Measurements from ENCODE around the gene CX3CL1. TPM values are rescaled to one million over a fixed set of nuclear protein-coding genes. Genes with fewer than 3 reads are reported as not detected.
"Not testable (repeated sequence)": the region's sequence is repeated elsewhere in the genome, so short reads cannot be mapped to it uniquely, and the experiment has no call there.

Gene CX3CL1
- total RNA-seq, 4 donors from 2014 or later: 12.8 to 25.1 (median 13.6) TPM

GRCh38 chr16:57395026-57395425 is 22.7 kb downstream of the CX3CL1 start:
- no peaks in the 10 kb centered on the region for H3K36me3 ChIP-seq
- no peak for DNase-seq (ENCODE audit: low spot score in 2 of 2)
- H3K4me1 ChIP-seq: peaks cover 22% of the 10 kb centered on the region

DNA sequence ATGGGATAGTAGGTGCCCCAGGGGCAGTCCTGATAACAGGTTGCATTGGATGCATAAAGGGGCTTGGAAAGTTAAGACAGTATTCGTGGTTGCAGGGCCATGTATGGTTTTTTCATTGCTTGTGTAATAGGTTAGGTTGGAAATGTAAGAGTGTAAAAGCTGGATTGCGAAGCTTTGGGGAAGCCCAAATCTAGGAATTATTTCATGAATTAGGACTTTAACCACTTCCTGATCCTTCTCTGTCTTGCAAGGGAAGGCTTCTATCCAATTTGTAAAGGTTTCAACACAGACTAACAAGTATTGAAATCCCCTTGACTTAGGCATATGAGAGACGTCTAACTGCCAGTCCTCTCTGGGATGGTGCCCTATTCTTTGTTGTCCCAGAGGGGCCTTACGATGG is 24.5 kb downstream of the CX3CL1 start:
- no peaks in the 10 kb centered on the region for H3K36me3 ChIP-seq
- 92% methylated on average over 4 of the region's 4 CpGs for WGBS
- DNase-seq (ENCODE audit: low spot score in 2 of 2): no peak
- H3K27ac ChIP-seq: no peak overlapping the region
- TF ChIP-seq CTCF (IDR thresholded peaks at IDR 0.05): no peak
- no peak for TF ChIP-seq POLR2A (IDR thresholded peaks at IDR 0.05)
- TF ChIP-seq EP300 (IDR thresholded peaks at IDR 0.05): no peak
- TF ChIP-seq POLR2AphosphoS5 (IDR thresholded peaks at IDR 0.05): no peak
- H3K27me3 ChIP-seq: no peaks in the 10 kb centered on the region
- peaks cover 15% of the 10 kb centered on the region for H3K4me1 ChIP-seq
- no peaks in the 10 kb centered on the region for H3K9me3 ChIP-seq
- H3K4me3 ChIP-seq: no peak overlapping the region

More at GRCh38 chr16:57395026-57395425, 22.7 kb downstream of the CX3CL1 start:
- TF ChIP-seq POLR2AphosphoS5 (IDR thresholded peaks at IDR 0.05) (no peak), EP300 (IDR thresholded peaks at IDR 0.05) (no peak), POLR2A (IDR thresholded peaks at IDR 0.05) (no peak), CTCF (IDR thresholded peaks at IDR 0.05) (no peak)
- Histone ChIP-seq H3K4me3 (no peak overlapping the region), H3K9me3 (no peaks in the 10 kb centered on the region), H3K27me3 (no peaks in the 10 kb centered on the region), H3K27ac (no peak overlapping the region)
- WGBS: 90% methylated on average over 5 of the region's 5 CpGs

GRCh38 chr16:57397493-57397892 is 25.2 kb downstream of the CX3CL1 start:
- not testable (repeated sequence) for DNase-seq (ENCODE audit: low spot score in 2 of 2); H3K27me3 ChIP-seq; H3K9me3 ChIP-seq; H3K27ac ChIP-seq; H3K4me3 ChIP-seq; H3K36me3 ChIP-seq
- H3K4me1 ChIP-seq: peaks cover 12% of the 10 kb centered on the region
- WGBS: 85% methylated on average over 4 of the region's 4 CpGs

DNA sequence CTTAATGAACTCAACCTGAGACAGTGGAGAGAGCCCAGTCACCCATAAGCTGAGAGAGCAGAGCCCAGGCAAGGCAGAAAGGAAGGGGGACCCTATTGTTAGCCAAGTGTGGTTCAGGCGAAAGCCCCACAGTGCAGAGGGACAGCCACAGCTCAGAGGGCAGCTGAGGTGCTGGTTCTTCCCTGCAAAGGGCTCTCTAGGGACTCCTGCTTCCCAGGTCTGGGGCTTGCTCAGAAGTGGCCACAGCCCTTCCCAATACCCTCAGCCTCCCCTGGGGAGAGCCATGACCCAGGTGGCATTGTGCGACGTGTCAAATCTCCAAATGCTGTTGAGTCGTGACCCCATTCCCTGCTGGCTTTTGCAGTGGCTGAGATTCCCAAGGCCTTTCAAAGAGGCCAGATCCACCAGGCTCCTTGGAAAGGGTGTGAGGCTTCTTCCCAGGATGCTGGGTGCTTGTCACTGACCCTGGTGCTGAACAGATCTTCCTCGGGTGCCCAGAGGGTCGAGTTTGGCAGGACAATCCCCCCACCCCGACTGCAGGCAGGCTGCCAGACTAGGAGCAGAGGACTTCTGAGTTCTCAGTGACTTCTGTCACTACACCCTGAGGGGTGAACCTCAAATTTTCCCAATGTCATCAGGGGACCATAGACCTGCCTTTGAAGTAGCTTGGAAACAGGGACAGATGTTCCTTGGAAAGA is 29.8 kb downstream of the CX3CL1 start:
- TF ChIP-seq EP300 (IDR thresholded peaks at IDR 0.05): no peak
- TF ChIP-seq CTCF (IDR thresholded peaks at IDR 0.05): no peak
- no peak for TF ChIP-seq POLR2A (IDR thresholded peaks at IDR 0.05)
- TF ChIP-seq POLR2AphosphoS5 (IDR thresholded peaks at IDR 0.05): no peak
- Histone ChIP-seq H3K36me3 (no peaks in the 10 kb centered on the region), H3K4me1 (peaks cover 6% of the 10 kb centered on the region), H3K27me3 (no peaks in the 10 kb centered on the region), H3K4me3 (no peak overlapping the region), H3K9me3 (no peaks in the 10 kb centered on the region), H3K27ac (no peak overlapping the region)
- DNase-seq (ENCODE audit: low spot score in 2 of 2): no peak
- WGBS: 27% methylated on average over 3 of the region's 7 CpGs

DNA sequence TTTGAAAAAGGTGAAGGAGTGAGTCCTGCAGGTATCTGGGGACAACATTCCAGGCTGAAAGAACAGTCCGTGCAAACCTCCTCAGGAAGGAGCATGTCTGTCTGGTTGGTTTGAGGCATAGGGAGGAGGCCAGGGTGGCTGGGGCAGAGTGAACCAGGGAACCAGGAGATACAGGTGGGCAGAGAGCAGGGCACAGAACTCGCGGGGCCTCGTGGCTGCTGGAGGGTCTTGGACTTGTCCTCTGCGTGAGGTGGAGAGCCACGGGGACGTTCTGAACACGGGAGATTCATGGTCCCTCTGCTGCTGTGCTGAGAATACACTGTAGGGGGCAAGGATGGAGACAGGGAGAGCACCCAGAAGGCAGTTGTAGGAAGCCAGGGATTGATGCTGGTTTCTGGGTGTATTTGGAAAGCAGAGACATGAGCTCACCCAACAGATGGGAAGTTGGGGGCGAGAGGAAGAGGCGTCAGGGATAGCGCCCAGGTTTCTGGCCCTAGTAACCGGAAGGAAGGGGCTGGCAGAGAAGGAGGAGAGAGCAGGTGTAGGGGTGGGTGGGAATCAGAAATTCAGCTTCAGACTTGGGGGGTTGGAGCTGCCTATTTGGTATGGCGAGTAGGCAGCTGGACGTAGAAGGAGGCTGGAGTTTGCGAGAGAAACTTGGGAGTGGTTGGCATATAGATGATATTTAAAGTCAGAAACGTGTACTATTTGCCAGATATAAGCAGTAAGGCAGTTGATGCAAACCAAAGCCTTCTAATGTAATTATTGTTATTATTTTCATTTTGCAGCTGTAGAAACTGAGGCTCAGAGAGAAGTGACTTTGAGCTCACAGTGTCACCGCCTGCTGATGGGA is 31.9 kb downstream of the CX3CL1 start, which contains the start of gene CCL17:
TSS of gene CCL17 (plus strand) at position 803 of the 853 bp plus-strand sequence. CDS start 9,166 bp downstream, outside the sequence.
- Histone ChIP-seq H3K4me1 (peaks cover 8% of the 10 kb centered on the region), H3K9me3 (no peaks in the 10 kb centered on the region), H3K36me3 (no peaks in the 10 kb centered on the region), H3K4me3 (no peak within 1 kb of the TSS), H3K27me3 (no peaks in the 10 kb centered on the region), H3K27ac (no peak within 1 kb of the TSS)
- TF ChIP-seq POLR2AphosphoS5 (IDR thresholded peaks at IDR 0.05) (no peak), CTCF (IDR thresholded peaks at IDR 0.05) (no peak), EP300 (IDR thresholded peaks at IDR 0.05) (no peak), POLR2A (IDR thresholded peaks at IDR 0.05) (no peak)
- 75% methylated on average over 17 of the region's 17 CpGs for WGBS
- DNase-seq (ENCODE audit: low spot score in 2 of 2): no peak

All from suprapubic skin (tissue), 4 donors.